HL-60 (cell line): ENCODE results near the gene CTNNA2.

ENCODE experiments used
- DNase-seq, 2 experiments: peaks; one replicate each; pipeline ENCODE4 v3.0.0-alpha.2; 2010 to 2020; ENCODE audit warnings: low read depth in 1 of 2, low spot score in 1 of 2
- H3K27ac ChIP-seq: fragments of 250-450 bp; sonication (Bioruptor Pico); replicated peaks from 2 replicates; pipeline ENCODE4 v1.5.1; 2020; ENCODE audit warnings: mild to moderate bottlenecking, moderate library complexity
- H3K27me3 ChIP-seq: fragments of 250-450 bp; sonication (Bioruptor Pico); 2 replicates; pipeline ENCODE4 v1.5.1; 2021; ENCODE audit warnings: mild to moderate bottlenecking, moderate library complexity; ENCODE audit not compliant: insufficient read depth, poor library complexity, severe bottlenecking
- H3K4me3 ChIP-seq: replicated peaks from 2 replicates; pipeline ENCODE4 v1.5.1; 2011; ENCODE audit warnings: mild to moderate bottlenecking, control low read depth, low read length; ENCODE audit not compliant: insufficient read depth
- GABPA ChIP-seq: IDR thresholded peaks from 2 replicates; pipeline ENCODE4 v1.6.1; 2012; ENCODE audit warnings: low read depth
- POLR2AphosphoS5 ChIP-seq: IDR thresholded peaks from 2 replicates; pipeline ENCODE4 v1.6.1; 2012; ENCODE audit warnings: low read depth
- SPI1 ChIP-seq: IDR thresholded peaks from 2 replicates; pipeline ENCODE4 v1.6.1; 2012; ENCODE audit warnings: low read depth, mild to moderate bottlenecking, borderline replicate concordance
- long read RNA-seq: library from polyadenylated mRNA; unstranded; transcript quantifications from one replicate; pipeline ENCODE4 v2.0.0, GENCODE V29; 2020
- TF ChIP-seq, protein P1 (sequence below): IDR thresholded peaks from one replicate; pipeline ENCODE4 v1.5.1; 2011; ENCODE audit warnings: low read length, control low read depth, inconsistent platforms; ENCODE audit not compliant: insufficient read depth
- TF ChIP-seq, protein P2 (sequence below): IDR thresholded peaks from 2 replicates; pipeline ENCODE4 v1.6.1; 2012; ENCODE audit warnings: low read depth; ENCODE audit not compliant: insufficient replicate concordance

Gene CTNNA2
- long read RNA-seq, partial matches to known transcripts: 0 of 3 reads
- long read RNA-seq, other reads (novel, unspliced or antisense): 3 of 3 reads

DNA sequence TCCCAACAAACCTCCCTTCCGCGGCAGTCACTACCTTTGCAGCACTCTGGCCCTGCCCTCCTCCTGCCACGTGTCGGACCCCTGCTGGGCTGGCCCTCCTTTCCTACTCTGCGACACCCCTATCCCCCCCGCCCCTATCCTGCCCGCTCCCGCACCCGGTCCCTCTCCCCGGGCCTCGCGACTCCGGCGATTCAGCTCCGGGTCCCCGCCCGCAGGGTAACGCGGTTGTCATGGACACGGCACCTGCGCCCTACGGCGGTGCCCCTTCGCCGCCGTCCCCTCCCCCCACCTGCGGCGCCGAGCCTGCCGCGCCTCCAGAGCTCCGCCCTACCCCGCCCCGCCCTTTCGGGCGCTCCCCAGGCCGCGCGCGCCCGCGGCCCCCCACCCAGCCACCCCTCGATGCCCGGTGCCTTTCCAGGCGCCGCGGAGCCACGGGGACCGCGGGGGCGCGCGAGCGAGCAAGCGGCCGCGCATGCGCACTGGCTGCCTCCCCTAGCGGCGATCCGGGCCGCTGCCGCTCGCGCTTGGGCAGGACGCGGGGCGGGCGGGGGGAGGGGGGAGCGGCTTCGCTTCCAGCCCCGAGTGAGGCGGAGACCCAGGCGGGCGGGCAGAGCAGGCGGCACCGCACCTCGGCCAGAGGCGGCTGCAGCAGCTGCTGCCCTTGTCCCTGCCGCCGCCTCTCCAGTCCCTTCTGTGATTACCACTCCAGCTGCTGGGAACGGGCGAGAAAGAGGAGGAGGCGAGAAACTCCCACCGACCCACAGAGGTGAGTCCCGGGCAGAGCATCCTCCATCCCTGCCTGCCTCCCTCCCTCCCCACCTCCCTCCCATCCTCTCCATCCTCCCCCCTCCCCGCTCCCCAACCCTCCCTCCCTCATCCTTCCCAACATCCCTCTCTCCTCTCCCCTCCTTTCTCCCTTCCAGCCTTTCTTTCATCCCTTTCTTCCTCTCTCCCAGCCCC is at the start of gene CTNNA2:
CTNNA2 (plus strand) TSS at position 610 of the 960 bp plus-strand sequence.
- DNase-seq: no peak

DNA sequence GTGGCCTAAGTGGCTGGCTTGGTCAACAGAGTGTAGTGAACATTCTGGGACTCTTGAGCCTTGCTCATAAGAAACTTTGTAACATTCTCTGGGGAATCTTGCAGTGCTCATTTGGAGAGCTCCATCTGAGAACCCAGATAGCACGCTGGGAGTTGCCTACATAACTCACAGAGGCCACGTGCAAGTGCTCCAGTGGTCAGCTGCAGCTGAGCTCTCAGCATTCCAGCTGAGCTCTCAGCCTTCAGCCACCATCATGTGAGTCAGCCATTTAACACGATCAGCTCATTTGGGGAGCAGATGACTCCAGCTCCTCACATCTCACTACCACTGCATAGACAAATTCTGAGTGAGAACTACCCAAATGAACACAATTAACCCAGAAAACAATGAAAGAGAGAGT is 25.5 kb upstream of the CTNNA2 start:
- no peak for TF ChIP-seq POLR2AphosphoS5
- TF ChIP-seq, protein P1, sequence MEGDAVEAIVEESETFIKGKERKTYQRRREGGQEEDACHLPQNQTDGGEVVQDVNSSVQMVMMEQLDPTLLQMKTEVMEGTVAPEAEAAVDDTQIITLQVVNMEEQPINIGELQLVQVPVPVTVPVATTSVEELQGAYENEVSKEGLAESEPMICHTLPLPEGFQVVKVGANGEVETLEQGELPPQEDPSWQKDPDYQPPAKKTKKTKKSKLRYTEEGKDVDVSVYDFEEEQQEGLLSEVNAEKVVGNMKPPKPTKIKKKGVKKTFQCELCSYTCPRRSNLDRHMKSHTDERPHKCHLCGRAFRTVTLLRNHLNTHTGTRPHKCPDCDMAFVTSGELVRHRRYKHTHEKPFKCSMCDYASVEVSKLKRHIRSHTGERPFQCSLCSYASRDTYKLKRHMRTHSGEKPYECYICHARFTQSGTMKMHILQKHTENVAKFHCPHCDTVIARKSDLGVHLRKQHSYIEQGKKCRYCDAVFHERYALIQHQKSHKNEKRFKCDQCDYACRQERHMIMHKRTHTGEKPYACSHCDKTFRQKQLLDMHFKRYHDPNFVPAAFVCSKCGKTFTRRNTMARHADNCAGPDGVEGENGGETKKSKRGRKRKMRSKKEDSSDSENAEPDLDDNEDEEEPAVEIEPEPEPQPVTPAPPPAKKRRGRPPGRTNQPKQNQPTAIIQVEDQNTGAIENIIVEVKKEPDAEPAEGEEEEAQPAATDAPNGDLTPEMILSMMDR: no peak
- TF ChIP-seq, protein P2, sequence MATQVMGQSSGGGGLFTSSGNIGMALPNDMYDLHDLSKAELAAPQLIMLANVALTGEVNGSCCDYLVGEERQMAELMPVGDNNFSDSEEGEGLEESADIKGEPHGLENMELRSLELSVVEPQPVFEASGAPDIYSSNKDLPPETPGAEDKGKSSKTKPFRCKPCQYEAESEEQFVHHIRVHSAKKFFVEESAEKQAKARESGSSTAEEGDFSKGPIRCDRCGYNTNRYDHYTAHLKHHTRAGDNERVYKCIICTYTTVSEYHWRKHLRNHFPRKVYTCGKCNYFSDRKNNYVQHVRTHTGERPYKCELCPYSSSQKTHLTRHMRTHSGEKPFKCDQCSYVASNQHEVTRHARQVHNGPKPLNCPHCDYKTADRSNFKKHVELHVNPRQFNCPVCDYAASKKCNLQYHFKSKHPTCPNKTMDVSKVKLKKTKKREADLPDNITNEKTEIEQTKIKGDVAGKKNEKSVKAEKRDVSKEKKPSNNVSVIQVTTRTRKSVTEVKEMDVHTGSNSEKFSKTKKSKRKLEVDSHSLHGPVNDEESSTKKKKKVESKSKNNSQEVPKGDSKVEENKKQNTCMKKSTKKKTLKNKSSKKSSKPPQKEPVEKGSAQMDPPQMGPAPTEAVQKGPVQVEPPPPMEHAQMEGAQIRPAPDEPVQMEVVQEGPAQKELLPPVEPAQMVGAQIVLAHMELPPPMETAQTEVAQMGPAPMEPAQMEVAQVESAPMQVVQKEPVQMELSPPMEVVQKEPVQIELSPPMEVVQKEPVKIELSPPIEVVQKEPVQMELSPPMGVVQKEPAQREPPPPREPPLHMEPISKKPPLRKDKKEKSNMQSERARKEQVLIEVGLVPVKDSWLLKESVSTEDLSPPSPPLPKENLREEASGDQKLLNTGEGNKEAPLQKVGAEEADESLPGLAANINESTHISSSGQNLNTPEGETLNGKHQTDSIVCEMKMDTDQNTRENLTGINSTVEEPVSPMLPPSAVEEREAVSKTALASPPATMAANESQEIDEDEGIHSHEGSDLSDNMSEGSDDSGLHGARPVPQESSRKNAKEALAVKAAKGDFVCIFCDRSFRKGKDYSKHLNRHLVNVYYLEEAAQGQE: no peak
- no peak for TF ChIP-seq SPI1
- TF ChIP-seq GABPA: no peak
- no peak for DNase-seq
- H3K27ac ChIP-seq: no peak overlapping the region

More for the DNA sequence above, at the start of gene CTNNA2:
- TF ChIP-seq, protein P1: no peak
- TF ChIP-seq, protein P2: no peak
- TF ChIP-seq POLR2AphosphoS5 (no peak), GABPA (no peak), SPI1 (no peak)
- H3K27me3 ChIP-seq: peaks cover 10% of the 10 kb centered on the region
- no peak within 1 kb of the TSS for H3K27ac ChIP-seq
- H3K4me3 ChIP-seq: peak within 1 kb of the TSS; percentile 6

DNA sequence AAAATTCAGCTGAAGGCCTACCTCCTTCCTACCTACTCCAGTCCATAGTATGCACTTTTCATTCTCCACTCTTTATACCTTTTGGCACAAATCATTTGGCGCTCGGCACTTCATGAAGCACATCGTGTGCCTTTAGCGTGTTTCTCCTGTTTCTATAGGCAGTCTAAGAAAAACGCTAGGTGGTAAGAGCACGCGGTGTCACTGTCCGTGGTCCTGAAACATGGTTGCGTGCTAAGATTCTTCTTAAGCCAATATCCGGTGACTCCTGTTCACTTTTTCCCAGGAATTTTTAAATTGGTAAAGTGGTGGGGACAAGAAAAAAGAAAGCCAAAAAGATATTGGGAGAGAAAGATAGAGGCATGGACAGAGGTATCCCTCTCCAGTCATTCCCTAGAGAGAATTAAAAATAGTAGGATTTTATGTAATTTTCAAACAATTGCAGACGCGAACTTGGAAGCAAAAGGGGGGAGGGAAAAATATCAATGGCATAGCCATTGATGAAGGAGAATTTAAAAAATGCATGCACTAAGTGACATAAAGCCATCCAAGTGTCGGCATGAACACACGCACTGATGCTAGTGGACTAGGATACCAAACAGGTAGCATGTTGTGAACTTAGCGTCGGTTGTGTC is 1.4 kb upstream of the CTNNA2 start:
- H3K27me3 ChIP-seq: peaks cover 10% of the 10 kb centered on the region
- H3K27ac ChIP-seq: no peak overlapping the region
- no peak overlapping the region for H3K4me3 ChIP-seq
- peak in 1 of 2 experiments; percentile 12 for DNase-seq
- no peak for TF ChIP-seq POLR2AphosphoS5
- TF ChIP-seq, protein P2: peak; percentile 99

More for the DNA sequence above, 25.5 kb upstream of the CTNNA2 start:
- H3K27me3 ChIP-seq: no peaks in the 10 kb centered on the region
- no peak overlapping the region for H3K4me3 ChIP-seq
